GM10248 (cell line): ENCODE measurements around the gene SLC25A26.
A peak's percentile ranks its signal among the peaks of the same experiment; 100 is the strongest.

Experiments used
- CTCF ChIA-PET: fragments of 300-600 bp; sonication (Branson Sonifier 250); formaldehyde crosslinking; extraction: SDS; loops from one replicate; lab custom pipeline; 2021; ENCODE audit warnings: antibody characterized with exemption; lab: Yijun Ruan, JAX
- POLR2A ChIA-PET: fragments of 350-650 bp; sonication (Branson Sonifier 250); formaldehyde crosslinking; extraction: SDS; loops from one replicate; lab custom pipeline; 2020; ENCODE audit warnings: antibody characterized with exemption; lab: Yijun Ruan, JAX
- DNase-seq: peaks from one replicate; pipeline ENCODE4 v3.0.0; 2012; ENCODE audit errors: extremely low spot score
- CTCF ChIP-seq: IDR thresholded peaks from 2 replicates; pipeline ENCODE4 v1.5.1; 2012; ENCODE audit warnings: mild to moderate bottlenecking, low read depth; ENCODE audit errors: extremely low read depth, missing control alignments, control extremely low read depth

The SLC25A26 gene

GRCh38 chr3:66386011-66386924 is 165.5 kb downstream of the SLC25A26 start:
- POLR2A ChIA-PET = no interaction called here
- CTCF ChIA-PET = interaction anchor here (0.8 to 3.6 kb wide), 9 partner anchors 8 to 430 kb away, joined by 3 to 19 read pairs (median 3); no protein-coding TSS in a partner anchor

GRCh38 chr3:66386925-66387650 is 166.3 kb downstream of the SLC25A26 start:
- ChIA-PET POLR2A (no interaction called here), CTCF (interaction anchor here (0.8 to 2.6 kb wide), 6 partner anchors 9 to 138 kb away, joined by 3 to 19 read pairs (median 3); no protein-coding TSS in a partner anchor)
- peak; percentile 61 for DNase-seq
- no peak for TF ChIP-seq CTCF

More at GRCh38 chr3:66386011-66386924, 165.5 kb downstream of the SLC25A26 start:
- no peak for TF ChIP-seq CTCF
- peak; percentile 79 for DNase-seq

DNA sequence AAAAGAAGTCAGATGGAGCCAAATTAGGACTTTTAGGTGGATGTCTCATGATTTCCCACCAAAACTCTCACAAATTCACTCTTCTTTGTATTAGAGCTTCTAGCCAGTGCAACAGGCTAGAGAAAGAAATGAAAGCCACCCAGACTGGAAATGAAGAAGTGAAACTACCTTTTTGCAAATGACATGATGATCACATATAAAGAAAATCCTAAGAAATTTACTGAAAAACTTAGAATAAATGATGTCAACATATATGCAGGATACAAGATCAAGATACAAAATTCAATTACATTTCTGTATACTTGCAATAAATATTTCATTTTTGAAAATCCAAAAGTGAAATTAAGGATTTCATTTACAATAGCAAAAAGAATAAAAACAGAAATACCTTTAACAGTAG is 169.2 kb downstream of the SLC25A26 start:
- ChIA-PET POLR2A (no interaction called here), CTCF (interaction anchor here (1.9 kb wide), 1 partner anchor 12 kb away, joined by 5 read pairs; no protein-coding TSS in a partner anchor)
- no peak for TF ChIP-seq CTCF
- no peak for DNase-seq

- POLR2A ChIA-PET = interaction anchor here (0.7 kb wide), 1 partner anchor 606 kb away, joined by 3 read pairs; no protein-coding TSS in a partner anchor
Observed at GRCh38 chr3:66392512-66392911, 171.7 kb downstream of the SLC25A26 start.

DNA sequence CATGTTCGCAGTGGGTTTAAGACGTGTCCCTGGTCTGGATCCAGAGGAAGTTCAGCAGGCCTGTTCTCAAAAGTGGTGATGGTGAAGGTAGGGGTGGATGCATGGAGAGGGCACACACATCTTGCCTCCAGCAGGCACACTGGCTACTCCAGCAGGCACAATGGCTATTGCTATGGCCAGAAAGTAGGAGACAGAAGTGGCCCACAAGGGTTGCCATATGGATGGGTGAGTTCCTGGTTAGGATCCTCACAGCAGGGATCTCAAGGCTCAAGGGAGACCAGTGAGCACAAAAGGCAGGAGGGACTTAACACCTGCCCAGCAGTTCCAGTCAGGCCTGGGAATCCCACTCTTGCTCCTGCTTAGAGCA is 172.1 kb downstream of the SLC25A26 start:
- ChIA-PET POLR2A (interaction anchor here (0.7 kb wide), 1 partner anchor 606 kb away, joined by 3 read pairs; no protein-coding TSS in a partner anchor), CTCF (interaction anchor here (1.3 to 10.2 kb wide), 5 partner anchors 8 to 99 kb away, joined by 3 to 108 read pairs (median 5); no protein-coding TSS in a partner anchor)
- no peak for DNase-seq
- TF ChIP-seq CTCF = no peak

More at GRCh38 chr3:66392512-66392911, 171.7 kb downstream of the SLC25A26 start:
- TF ChIP-seq CTCF = no peak
- CTCF ChIA-PET = interaction anchor here (1.3 to 10.2 kb wide), 4 partner anchors 9 to 54 kb away, joined by 4 to 108 read pairs (median 6); no protein-coding TSS in a partner anchor
- no peak for DNase-seq
